ENCODE measurements around the gene CFD. TPM values are rescaled to one million over a fixed set of nuclear protein-coding genes. Genes with fewer than 3 reads are reported as not detected.

The CFD gene
- total RNA-seq, 1 donor from 2014 or later = 2.5 TPM

GRCh38 chr19:887599-887998 is 28.1 kb downstream of the CFD start:
- intact Hi-C loops (cut with micrococcal nuclease) = no loop called here

- intact Hi-C loops (cut with micrococcal nuclease) = no loop called here
These were observed 29.3 kb downstream of the CFD start for GRCh38 chr19:888581-889385.

GRCh38 chr19:889662-890295 is 30.3 kb downstream of the CFD start:
- intact Hi-C loops (cut with micrococcal nuclease) = no loop called here

DNA sequence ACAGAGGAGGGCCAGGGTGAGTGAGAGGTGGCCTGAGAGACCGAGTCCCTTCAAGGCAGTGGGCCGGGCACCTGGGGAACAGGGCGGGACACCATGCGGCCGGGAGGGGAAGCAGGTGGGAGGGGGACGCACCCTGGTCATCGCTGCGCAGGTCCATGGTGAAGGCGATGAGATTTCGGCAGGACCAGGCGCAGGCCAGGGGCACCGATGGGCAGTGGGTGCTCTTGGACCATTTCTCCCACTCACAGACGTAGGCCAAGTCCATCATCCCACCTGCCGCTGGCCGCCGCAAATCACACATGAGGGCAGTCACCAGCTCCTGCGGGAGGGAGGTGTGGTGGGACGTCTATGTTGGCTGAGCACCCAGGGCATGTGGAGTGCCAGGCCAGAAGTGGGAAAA is 31.4 kb downstream of the CFD start:
- intact Hi-C loops (cut with micrococcal nuclease) = no loop called here

- intact Hi-C loops (cut with micrococcal nuclease) = loop anchor here (2.0 kb wide), 2 partner anchors 19 to 29 kb away; no protein-coding TSS in a partner anchor
These were observed 32.1 kb downstream of the CFD start for GRCh38 chr19:891421-892200.

GRCh38 chr19:892243-892893 is 32.9 kb downstream of the CFD start:
- intact Hi-C loops (cut with micrococcal nuclease) = loop anchor here (2.0 kb wide), 2 partner anchors 20 to 30 kb away; no protein-coding TSS in a partner anchor

DNA sequence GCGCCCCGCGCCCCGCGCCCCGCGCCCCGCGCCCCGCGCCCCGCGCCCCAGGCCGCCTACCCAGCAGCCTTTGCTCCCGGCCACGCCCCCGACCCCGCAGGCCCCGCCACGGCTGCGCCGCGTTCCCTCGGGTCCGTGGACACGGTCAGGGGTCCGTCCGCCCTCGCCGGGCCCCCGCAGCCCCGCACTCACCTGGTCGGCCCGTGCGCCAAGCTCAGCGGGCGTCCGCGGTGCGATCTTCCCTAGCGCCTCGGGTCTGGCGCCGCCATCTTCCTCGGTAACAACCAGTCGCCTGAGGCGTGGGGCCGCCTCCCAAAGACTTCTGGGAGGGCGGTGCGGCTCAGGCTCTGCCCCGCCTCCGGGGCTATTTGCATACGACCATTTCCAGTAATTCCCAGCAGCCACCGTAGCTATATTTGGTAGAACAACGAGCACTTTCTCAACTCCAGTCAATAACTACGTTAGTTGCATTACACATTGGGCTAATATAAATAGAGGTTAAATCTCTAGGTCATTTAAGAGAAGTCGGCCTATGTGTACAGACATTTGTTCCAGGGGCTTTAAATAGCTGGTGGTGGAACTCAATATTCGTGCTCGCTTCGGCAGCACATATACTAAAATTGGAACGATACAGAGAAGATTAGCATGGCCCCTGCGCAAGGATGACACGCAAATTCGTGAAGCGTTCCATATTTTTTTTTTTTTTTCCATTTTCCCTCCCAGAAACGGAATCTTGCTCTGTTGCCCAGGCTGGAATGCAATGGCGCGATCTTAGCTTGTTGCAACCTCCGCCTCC is 33.6 kb downstream of the CFD start, which contains the start of the genes MED16 and RNU6-9:
Gene MED16, minus strand, starts transcription at position 294 of the 796 bp plus-strand sequence. CDS start 2,056 bp downstream, outside the sequence.
Gene RNU6-9, plus strand, starts transcription at position 591 of the 796 bp plus-strand sequence.
- intact Hi-C loops (cut with micrococcal nuclease) = loop anchor here (1.0 to 2.0 kb wide), 3 partner anchors 16 to 30 kb away; no protein-coding TSS in a partner anchor

- intact Hi-C loops (cut with micrococcal nuclease) = no loop called here
These were observed 37.0 kb downstream of the CFD start for GRCh38 chr19:896434-896833.

DNA sequence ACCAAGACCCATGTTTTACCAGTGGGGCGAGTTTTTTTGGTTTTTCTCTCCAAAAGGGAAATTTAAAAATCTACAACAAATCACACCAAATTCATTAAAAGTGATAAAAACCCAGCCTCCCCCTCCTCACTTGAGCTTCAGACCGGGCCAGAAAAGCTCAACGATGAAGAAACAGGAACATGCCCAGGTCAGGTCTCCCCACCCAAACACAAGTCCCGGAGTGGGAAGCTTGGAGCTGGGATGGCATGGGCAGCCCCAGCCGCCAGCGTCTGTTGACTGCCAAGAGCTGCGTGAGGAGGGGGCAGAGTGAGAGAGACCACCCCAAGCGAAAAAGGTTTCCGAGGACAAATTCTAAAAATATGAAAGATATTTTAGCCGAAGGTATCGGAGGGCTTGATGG is 37.5 kb downstream of the CFD start:
- intact Hi-C loops (cut with micrococcal nuclease) = no loop called here

GRCh38 chr19:897442-898039 is 38.1 kb downstream of the CFD start:
- intact Hi-C loops (cut with micrococcal nuclease) = no loop called here

GRCh38 chr19:898663-899062 is 39.2 kb downstream of the CFD start:
- intact Hi-C loops (cut with micrococcal nuclease) = no loop called here

GRCh38 chr19:899336-900042 is 40.0 kb downstream of the CFD start:
- intact Hi-C loops (cut with micrococcal nuclease) = no loop called here

- intact Hi-C loops (cut with micrococcal nuclease) = no loop called here
These were observed 40.5 kb downstream of the CFD start for GRCh38 chr19:900043-900301.

DNA sequence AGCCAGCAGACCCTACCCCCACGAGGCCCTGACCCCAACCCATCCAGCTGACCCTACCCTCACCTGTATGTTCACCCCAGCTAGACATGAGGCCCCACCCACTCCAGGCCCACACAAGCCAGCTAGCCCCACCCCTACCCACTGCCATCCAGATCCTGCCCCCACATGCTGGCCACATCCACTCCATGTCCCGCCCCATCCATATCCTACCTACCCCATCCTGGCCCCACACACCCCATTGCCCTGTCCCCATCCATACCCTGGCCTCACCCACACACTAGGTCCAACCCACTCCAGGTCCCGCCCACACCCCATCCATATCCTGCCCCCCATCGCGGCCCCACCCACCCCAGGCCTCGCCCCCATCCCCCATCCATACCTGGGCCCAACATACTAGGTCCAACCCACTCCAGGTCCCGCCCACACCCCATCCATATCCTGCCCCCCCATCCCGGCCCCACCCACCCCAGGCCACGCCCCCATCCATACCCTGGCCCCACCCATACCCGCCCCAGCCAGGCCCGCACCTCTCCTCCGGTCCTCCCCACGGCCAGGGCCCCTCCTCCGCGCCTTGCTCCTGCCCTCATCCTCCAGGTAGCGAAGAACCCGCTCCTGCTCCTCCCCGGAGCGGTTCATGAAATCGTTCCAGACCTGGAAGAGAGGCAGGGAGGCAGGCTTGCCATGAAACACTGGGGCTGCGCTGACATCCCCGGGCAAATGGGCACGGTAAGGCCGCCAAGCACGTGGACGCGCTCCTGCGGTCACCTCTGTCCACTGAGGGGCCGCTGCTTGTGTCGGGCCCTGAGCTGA is 41.0 kb downstream of the CFD start:
- intact Hi-C loops (cut with micrococcal nuclease) = no loop called here

- intact Hi-C loops (cut with micrococcal nuclease) = no loop called here
These were observed 42.0 kb downstream of the CFD start for GRCh38 chr19:901216-902092.

- intact Hi-C loops (cut with micrococcal nuclease) = no loop called here
These were observed 42.6 kb downstream of the CFD start for GRCh38 chr19:902093-902370.

DNA sequence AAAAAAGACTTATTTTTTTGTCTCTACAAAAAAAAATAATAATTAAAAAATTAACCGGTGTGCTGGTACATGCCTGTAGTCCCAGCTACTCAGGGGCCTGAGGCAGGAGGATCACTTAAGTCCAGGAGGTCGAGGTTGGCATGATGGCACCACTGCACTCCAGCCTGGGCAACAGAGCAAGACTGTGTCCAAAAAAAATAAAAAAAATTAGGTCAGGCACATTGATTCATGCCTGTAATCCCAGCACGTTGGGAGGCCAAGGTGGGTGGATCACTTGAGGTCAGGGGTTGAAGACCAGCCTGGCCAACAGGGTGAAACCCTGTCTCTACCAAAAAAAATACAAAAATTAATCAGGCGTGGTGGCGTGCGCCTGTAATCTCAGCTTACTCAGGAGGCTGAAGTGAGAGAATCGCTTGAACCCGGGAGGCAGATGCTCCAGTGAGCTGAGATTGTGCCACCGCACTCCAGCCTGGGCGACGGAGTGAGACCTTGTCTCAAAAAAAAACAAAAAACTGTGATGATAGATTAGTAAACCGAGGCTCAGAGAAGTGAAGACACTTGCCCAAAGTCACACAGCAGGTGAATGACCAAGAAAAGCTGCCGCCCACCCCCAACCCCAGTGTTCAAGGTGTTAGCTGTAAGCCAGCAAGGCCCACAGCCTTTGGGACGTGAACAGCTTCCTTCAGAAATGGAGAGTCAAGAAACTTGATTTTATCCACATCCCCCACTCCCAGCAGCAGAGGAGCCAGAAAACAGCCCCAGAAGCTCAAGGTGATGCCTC is 43.2 kb downstream of the CFD start:
- intact Hi-C loops (cut with micrococcal nuclease) = no loop called here

Data from T-helper 2 cell treated with Interferon-gamma antibody and Interleukin-4, amounts not matched to agents 100 ng/mL and 5 ng/mL, for 36 hours (primary cell).